GM19238 (cell line): ENCODE data around the gene RAP2B.

ENCODE experiments used
- DNase-seq: peaks from one replicate; pipeline ENCODE4 v3.0.0; 2011; ENCODE audit warnings: low spot score; ENCODE audit not compliant: insufficient read length

RAP2B gene

DNA sequence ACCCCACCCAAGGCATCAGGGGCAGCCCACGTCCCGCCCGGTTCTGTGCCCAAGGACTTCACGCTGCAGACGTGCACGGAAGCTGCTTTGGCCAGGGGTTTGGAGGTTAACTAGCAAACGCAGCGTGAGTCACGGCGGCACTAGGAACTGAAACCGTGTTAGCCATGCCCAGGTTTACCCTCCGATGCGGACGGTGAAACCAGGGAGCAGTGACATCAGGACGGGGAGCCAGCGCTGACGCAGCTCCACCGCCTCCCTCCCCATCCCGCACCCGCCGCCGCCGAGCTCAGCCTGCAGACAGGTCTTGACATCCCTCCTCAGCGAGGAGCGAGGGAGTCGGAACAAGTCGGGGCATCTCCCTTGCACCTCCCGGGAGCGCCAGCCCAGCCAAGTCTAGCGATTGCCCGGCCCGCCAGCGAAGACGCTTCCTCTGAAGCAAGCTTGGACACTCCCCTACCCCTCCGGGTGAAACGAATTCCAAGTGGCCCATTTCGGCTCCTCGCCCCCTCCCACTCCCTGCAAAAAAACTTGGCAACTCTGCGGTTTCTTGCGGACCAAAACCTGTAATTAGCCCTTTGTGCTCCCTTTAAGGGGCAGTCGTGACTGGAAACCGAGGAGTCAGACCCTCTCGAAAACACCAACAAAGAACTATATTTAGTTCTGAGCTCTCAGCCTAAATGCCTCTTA lies 1.4 kb upstream of the RAP2B start:
- DNase-seq = peak; percentile 62

GRCh38 chr3:153161138-153161713 lies 800 bp upstream of the RAP2B start:
- peak; percentile 89 for DNase-seq

DNA sequence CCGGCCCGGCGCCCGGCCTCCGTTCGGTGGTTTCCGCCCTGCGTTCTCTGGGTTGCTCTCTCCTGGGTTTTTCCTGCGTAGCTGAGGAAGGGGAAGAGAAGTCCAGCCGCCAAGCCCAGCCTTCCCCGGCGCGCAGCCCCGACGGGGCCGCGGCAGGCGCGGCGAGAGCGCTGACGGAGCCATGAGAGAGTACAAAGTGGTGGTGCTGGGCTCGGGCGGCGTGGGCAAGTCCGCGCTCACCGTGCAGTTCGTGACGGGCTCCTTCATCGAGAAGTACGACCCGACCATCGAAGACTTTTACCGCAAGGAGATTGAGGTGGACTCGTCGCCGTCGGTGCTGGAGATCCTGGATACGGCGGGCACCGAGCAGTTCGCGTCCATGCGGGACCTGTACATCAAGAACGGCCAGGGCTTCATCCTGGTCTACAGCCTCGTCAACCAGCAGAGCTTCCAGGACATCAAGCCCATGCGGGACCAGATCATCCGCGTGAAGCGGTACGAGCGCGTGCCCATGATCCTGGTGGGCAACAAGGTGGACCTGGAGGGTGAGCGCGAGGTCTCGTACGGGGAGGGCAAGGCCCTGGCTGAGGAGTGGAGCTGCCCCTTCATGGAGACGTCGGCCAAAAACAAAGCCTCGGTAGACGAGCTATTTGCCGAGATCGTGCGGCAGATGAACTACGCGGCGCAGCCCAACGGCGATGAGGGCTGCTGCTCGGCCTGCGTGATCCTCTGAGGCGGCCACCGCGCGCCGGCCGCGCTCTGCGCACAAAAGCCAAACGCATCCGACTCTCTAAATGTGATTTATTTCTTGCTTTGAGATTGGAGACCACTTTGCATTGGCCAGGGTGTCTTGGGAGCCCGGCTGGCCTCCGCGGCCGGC lies 727 bp downstream of the RAP2B start:
- DNase-seq = peak; percentile 23

DNA sequence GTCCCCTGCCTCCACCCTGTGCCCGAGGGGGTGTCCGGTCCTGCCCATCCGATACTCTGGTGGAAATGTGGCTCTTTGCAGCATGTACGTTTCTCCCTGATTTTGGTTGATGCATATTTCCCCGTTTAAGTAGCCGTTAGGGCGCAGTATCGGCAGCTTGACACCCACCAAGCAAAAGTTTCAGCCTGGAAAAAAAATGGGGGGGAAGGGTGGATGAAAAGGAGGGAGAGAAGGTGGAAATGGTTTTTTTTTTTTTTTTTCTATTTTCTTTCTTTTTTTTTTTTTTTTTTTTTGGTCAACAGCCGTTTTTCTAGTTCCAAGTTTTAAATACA lies 1.3 kb downstream of the RAP2B start:
- DNase-seq = no peak

DNA sequence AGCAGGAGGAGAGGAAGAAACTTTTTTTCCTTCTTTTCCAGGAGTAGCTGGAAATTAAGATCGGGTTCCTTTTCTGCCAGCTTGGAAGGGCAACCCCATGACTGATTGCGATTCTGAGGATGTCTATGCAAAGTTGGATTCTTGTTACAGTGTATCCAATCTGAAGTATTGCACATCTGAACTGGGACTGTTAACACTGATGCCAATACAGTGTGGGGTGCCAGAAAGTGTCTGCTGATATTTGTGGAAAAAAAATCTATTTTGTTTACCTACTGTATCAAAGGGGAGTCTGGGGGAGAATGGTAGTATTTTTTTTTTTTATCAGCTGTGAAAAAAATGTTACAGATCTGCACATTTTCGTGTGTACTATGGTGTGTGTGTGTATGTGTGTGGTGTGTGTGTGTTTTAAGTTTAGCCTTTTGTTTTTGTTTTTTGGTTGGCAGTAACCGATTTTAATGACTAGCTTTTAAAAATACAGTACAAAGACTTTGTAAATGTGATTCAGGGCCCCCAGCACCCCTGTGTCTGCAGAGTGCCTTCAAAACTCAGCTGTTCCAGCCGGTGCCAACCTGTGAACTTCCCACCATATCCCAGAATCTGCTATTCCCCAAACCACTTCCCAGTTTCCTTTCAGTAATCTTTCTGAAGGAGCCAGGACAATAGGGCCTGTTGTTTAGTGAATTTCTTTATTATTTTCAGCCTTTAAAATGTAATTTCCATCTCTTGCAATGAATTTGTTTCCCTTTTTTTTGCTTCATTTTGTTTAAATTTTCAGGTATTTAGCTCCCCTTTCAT lies 1.9 kb downstream of the RAP2B start:
- DNase-seq = no peak

DNA sequence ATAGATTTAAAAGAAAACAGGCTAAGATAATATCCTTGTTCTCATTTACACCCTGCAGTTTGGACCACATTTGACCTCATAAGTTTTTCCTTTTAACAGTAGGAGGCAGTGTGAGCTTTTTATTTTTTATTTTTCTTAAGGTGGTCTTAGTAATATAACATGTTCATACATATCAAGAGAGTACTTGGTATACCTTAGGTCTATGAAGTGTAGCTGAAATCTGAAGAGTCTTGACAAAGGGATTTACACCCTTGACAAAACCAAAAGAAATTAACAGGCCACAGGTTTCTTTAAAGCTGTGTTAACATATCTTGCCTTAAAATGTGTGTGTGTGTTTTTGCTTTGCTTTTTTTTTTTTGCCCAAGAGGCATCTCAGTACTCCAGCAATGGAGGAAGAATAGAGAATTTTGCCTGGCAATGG lies 3.2 kb downstream of the RAP2B start:
- DNase-seq = no peak

- no peak for DNase-seq
These were observed 4.2 kb downstream of the RAP2B start for GRCh38 chr3:153166206-153166605.

DNA sequence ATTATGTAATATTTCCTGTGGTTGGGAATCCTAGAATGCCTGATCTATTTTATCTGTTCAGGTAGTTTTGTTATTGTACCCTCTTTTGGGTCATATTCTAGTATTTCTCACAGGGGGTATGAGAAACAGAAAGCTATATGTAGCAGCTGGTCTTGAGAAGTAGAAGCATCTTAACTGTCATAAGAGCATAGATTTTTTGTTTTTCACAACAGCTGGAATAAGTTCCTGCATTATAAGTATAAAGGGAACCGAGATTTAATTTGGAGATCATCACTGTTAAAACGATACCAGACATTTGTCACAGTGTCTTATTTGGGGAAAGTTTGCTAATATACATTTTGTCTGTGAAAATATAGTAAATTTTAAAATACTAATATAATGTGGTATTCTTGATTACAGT lies 4.8 kb downstream of the RAP2B start:
- no peak for DNase-seq

- no peak for DNase-seq
These were observed 7.9 kb downstream of the RAP2B start for GRCh38 chr3:153169793-153170383.

- DNase-seq = no peak
These were observed 9.2 kb downstream of the RAP2B start for GRCh38 chr3:153171256-153171655.

DNA sequence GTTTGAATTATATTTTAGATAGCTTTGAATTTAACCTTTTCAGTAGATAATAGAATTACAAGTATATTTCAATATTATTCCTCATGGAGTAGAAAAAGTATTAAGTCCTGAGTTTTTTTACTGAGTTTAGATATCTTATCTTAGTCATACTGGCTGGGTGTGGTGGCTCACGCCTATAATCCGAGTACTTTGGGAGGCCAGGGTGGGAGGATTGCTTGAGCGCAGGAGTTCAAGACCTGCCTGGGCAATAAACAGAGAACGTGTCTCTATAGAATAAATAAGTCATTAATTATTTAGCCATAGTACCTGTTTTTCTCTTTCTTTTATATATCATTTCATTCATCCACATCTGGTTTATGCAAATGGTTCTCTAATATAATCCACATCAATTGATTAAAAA lies 9.9 kb downstream of the RAP2B start:
- DNase-seq = no peak

DNA sequence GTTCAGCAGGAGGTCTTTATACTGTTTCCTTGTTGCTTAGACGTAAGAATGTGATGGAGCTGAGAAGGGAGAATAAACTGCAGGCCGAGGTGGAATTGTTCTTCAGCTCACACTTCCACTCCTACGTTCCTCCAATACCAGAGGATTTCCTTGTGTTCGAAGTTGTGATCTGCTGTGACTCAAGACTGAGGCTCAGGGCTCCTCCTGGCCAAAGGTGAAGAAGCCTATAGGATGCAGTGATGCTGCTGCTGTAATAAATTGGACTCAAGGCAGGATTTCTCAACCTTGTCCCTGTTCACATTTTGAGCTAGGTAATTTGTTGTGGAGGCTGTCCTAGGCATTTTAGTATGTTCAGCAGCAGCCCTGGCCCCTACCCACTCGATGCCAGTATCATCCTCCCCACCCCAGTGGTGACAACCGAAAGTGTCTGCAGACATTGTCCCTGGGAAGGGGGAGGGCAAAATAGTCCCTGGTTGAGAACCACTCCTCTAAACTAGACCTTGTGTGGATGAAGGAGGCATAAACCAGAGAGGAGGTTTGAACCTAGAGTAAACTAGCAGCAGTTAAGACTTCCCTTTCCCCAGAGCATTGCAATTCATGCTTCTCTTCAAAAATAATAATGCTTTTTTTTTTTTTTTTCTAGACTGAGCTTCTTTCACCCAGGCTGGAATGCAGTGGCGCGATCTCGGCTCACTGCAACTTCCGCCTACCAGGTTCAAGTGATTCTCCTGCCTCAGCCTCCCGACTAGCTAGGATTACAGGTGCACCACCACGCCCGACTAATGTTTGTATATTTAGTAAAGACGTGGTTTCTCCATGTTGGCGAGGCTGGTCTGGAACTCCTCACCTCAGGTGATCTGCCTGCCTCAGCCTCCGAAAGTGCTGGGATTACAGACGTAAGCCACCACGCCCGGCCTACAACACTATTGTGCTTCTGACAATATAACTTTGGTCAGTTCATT lies 11.1 kb downstream of the RAP2B start:
- no peak for DNase-seq

GRCh38 chr3:153173758-153174516 lies 11.9 kb downstream of the RAP2B start:
- no peak for DNase-seq

DNA sequence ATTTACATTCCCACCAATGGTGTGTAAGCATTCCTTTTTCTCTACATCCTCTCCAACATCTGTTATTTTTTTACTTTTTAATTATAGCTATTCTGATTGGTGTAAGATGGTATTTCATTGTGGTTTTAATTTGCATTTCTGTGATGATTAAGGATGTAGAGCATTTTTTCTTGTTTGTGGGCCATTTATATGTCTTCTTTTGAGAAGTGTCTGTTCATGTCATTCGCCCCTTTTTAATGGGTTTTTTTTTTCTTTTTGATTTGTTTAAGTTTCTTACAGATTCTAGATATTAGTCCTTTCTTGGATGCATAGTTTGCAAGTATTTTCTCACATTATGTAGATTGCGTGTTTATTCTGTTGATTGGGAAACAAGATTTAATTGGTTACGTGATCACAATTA lies 14.2 kb downstream of the RAP2B start:
- DNase-seq = no peak

- no peak for DNase-seq
These were observed 18.9 kb downstream of the RAP2B start for GRCh38 chr3:153180860-153181372.

- no peak for DNase-seq
These were observed 20.7 kb downstream of the RAP2B start for GRCh38 chr3:153182501-153183293.

DNA sequence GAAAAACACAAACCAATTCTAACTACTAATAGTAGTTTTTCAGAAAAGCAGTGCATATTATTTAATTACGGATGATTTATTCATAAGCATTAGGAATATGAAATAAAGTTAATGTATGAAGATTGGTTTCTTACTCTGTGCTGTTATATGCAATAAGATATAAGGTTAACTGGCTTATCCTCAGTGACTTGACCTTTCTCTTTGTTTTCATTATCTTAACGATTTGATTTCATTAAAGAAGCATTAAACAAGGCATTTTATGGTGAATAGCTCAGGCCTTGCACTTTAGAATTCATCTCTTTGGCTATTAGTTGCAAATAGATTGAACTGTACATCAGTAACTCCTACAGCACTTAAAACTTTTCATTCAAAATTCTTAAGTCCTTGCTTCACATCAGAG lies 28.9 kb downstream of the RAP2B start:
- no peak for DNase-seq

DNA sequence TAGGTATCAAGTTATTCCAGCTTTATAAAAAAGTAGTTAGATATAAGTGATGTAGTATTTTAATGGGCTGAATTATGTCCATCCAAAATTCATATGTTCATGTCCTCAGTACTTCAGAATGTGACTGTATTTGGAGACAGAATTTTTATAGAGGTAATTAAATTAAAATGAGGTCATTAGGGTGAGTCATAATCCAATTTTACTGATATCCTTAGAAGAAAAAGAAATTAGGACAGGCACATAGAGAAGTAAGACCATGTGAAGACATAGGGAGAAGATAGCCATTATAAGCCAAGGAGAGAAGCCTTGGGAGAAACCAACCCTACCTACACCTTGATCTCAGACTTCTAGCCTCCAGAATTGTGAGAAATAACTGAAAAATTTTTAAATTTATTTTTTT lies 30.3 kb downstream of the RAP2B start:
- no peak for DNase-seq
